DOHH2 (cell line): ENCODE results near the gene KCNG2.

Source experiments
- H3F3A ChIP-seq: fragments of 200-600 bp; sonication (generic), shearing (Covaris generic); 2 replicates; pipeline ENCODE4 v1.6.0; 2016; ENCODE audit warnings: antibody characterized with exemption, mild to moderate bottlenecking; ENCODE audit not compliant: control insufficient read depth, insufficient read depth
- H3K27ac ChIP-seq: fragments of 200-600 bp; sonication (generic); 2 replicates; pipeline ENCODE4 v1.5.1; 2014; ENCODE audit warnings: low read depth, mild to moderate bottlenecking, low read length, moderate library complexity
- H3K27me3 ChIP-seq: fragments of 200-600 bp; sonication (generic); 2 replicates; pipeline ENCODE4 v1.6.1; 2014; ENCODE audit warnings: mild to moderate bottlenecking, low read length, mixed read lengths; ENCODE audit not compliant: control insufficient read depth
- H3K36me3 ChIP-seq: fragments of 200-600 bp; sonication (generic); 2 replicates; pipeline ENCODE4 v1.6.1; 2014; ENCODE audit warnings: mild to moderate bottlenecking, low read length, moderate library complexity, mixed read lengths; ENCODE audit not compliant: control insufficient read depth
- H3K4me1 ChIP-seq: fragments of 200-600 bp; sonication (generic); 2 replicates; pipeline ENCODE4 v1.6.1; 2014; ENCODE audit warnings: mild to moderate bottlenecking, low read length, mixed read lengths; ENCODE audit not compliant: control insufficient read depth
- H3K4me2 ChIP-seq: fragments of 200-600 bp; sonication (generic); 2 replicates; pipeline ENCODE4 v1.6.0; 2014; ENCODE audit warnings: mild to moderate bottlenecking, low read length, moderate library complexity
- H3K4me3 ChIP-seq: fragments of 200-600 bp; sonication (generic); 2 replicates; pipeline ENCODE4 v1.5.1; 2014; ENCODE audit warnings: mild to moderate bottlenecking, low read length, mixed read lengths
- H3K79me2 ChIP-seq: fragments of 200-600 bp; sonication (generic); 2 replicates; pipeline ENCODE4 v1.6.1; 2014; ENCODE audit warnings: mild to moderate bottlenecking, low read length, mixed read lengths; ENCODE audit not compliant: control insufficient read depth
- H3K9me2 ChIP-seq: fragments of 200-600 bp; sonication (generic); replicated peaks from 2 replicates; pipeline ENCODE4 v1.6.1; 2014; ENCODE audit warnings: mild to moderate bottlenecking, low read length, mixed read lengths; ENCODE audit not compliant: control insufficient read depth
- H3K9me3 ChIP-seq: fragments of 200-600 bp; sonication (generic); 2 replicates; pipeline ENCODE4 v1.6.1; 2014; ENCODE audit warnings: antibody characterized with exemption, low read length, mixed read lengths; ENCODE audit not compliant: control insufficient read depth, insufficient read depth
- H4K20me1 ChIP-seq: fragments of 200-600 bp; sonication (generic); 2 replicates; pipeline ENCODE4 v1.6.0; 2014; ENCODE audit warnings: low read depth, mild to moderate bottlenecking, antibody characterized with exemption, low read length, moderate library complexity; ENCODE audit not compliant: control insufficient read depth, insufficient read depth
- EZH2phosphoT487 ChIP-seq: fragments of 200-600 bp; sonication (generic); IDR thresholded peaks from 2 replicates; pipeline ENCODE4 v1.6.1; 2017; ENCODE audit warnings: borderline replicate concordance, mild to moderate bottlenecking, antibody characterized with exemption, low read length, moderate library complexity, mixed read lengths
- TF ChIP-seq, protein P1 (sequence below): fragments of 200-600 bp; sonication (generic); IDR thresholded peaks from one replicate; pipeline ENCODE4 v1.5.1; 2014; ENCODE audit warnings: antibody characterized with exemption, mild to moderate bottlenecking, low read depth, low read length; ENCODE audit not compliant: poor library complexity, severe bottlenecking

Gene KCNG2

DNA sequence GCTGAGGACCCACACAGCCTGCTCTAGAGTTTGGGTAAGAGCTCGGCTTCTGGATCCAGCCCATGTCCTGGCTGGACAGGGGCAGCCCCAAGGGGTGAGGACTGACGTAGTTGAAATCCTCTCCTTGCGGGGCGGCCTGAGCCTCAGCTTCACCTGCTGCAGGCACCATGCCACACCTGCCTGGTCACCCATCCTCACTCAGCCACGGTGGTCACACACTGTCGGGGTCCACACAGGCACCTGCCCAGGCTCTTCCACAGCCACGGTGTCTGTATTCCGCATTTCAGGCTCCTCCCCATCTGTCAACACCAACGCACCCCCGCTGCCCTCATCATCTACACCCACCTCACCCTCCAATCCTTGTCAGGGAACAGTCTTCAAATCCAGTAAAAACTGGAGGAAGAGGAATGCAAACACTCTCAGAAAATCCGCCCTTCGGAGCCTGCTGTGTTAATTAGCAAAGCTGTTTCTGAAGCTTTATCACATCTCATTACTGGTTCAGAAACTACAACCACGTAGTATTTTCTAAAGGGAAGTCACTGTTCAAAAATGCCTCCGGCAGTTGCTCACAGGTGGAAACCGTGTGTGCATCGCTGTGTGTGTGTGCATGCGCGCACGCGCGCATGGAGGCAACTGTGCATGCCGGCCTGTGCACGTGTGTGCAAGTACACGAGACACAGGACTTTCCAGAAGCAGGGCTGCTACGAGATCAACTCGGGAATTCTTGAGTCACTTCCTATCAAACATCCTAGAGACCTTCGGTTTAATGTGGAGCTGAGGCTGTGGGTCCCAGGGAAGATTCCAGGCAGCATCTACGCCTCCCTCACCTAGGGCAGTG, 115.5 kb downstream of the KCNG2 start:
- H3K27ac ChIP-seq = no peak overlapping the region
- no peaks in the 10 kb centered on the region for H3F3A ChIP-seq
- H3K4me3 ChIP-seq = no peak overlapping the region
- no peaks in the 10 kb centered on the region; the same call in 1 of the 2 replicates for H3K79me2 ChIP-seq
- H4K20me1 ChIP-seq = no peaks in the 10 kb centered on the region
- H3K9me2 ChIP-seq = no peaks in the 10 kb centered on the region
- no peaks in the 10 kb centered on the region for H3K27me3 ChIP-seq
- no peak overlapping the region for H3K4me2 ChIP-seq
- H3K36me3 ChIP-seq = peaks cover 17% of the 10 kb centered on the region; the same call in 1 of the 2 replicates
- TF ChIP-seq, protein P1, sequence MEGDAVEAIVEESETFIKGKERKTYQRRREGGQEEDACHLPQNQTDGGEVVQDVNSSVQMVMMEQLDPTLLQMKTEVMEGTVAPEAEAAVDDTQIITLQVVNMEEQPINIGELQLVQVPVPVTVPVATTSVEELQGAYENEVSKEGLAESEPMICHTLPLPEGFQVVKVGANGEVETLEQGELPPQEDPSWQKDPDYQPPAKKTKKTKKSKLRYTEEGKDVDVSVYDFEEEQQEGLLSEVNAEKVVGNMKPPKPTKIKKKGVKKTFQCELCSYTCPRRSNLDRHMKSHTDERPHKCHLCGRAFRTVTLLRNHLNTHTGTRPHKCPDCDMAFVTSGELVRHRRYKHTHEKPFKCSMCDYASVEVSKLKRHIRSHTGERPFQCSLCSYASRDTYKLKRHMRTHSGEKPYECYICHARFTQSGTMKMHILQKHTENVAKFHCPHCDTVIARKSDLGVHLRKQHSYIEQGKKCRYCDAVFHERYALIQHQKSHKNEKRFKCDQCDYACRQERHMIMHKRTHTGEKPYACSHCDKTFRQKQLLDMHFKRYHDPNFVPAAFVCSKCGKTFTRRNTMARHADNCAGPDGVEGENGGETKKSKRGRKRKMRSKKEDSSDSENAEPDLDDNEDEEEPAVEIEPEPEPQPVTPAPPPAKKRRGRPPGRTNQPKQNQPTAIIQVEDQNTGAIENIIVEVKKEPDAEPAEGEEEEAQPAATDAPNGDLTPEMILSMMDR = no peak
- TF ChIP-seq EZH2phosphoT487 = no peak
- H3K4me1 ChIP-seq = no peaks in the 10 kb centered on the region
- no peaks in the 10 kb centered on the region for H3K9me3 ChIP-seq

DNA sequence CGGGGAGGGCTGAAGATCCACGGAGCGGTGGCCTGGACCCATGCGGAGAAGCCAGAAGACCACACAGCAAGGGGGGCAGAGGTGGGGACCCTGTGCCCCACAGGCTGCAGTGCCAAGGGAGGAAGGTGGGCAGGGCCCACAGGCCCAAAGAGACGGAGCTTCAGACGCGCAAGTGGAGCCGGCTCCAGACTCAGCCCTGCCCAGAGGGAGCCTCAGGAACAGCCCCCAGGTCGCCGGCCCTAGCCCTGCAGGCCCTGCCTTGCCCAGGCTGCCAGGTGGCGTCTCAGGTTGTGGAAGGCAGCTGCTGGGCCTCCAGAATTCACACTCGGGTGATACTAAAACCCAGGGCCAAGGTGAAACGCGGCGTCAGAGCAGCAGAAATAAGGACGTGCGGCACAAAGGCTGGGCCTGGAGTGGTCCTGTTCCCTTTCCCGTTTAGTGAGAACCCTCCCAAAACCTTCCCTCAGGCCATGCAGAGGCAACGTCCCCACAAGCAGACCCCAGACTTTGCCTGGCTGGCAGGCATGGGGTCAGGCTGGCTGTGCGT, 116.9 kb downstream of the KCNG2 start:
- Histone ChIP-seq H3K9me2 (no peaks in the 10 kb centered on the region), H3K4me1 (no peaks in the 10 kb centered on the region), H3K27me3 (no peaks in the 10 kb centered on the region), H3K4me3 (no peak overlapping the region), H3K79me2 (no peaks in the 10 kb centered on the region; the same call in 1 of the 2 replicates), H3K36me3 (peaks cover 28% of the 10 kb centered on the region), H3F3A (no peaks in the 10 kb centered on the region), H4K20me1 (no peaks in the 10 kb centered on the region), H3K27ac (no peak overlapping the region), H3K9me3 (peaks cover 6% of the 10 kb centered on the region; the same call in 1 of the 2 replicates), H3K4me2 (no peak overlapping the region)
- TF ChIP-seq EZH2phosphoT487 = no peak
- TF ChIP-seq, protein P1 = no peak

- Histone ChIP-seq H3K9me3 (peaks cover 6% of the 10 kb centered on the region; the same call in 1 of the 2 replicates), H3K27ac (no peak overlapping the region), H3K4me1 (no peaks in the 10 kb centered on the region), H4K20me1 (no peaks in the 10 kb centered on the region), H3K79me2 (no peaks in the 10 kb centered on the region; the same call in 1 of the 2 replicates), H3K4me2 (no peak overlapping the region), H3K36me3 (peaks cover 28% of the 10 kb centered on the region), H3K4me3 (no peak overlapping the region), H3F3A (no peaks in the 10 kb centered on the region), H3K9me2 (no peaks in the 10 kb centered on the region), H3K27me3 (no peaks in the 10 kb centered on the region)
- no peak for TF ChIP-seq EZH2phosphoT487
- TF ChIP-seq, protein P1 = no peak
These were observed 117.7 kb downstream of the KCNG2 start for GRCh38 chr18:79915161-79916127.
